ENCODE measurements around the gene COPS9.

- TF ChIP-seq CTCF (conservative IDR thresholded peaks at IDR 0.05; ENCODE audit: low read length) (no peak), EZH2phosphoT487 (IDR thresholded peaks at IDR 0.05; ENCODE audit: borderline replicate concordance) (no peak)
Measured at GRCh38 chr2:240155745-240156390, 19.8 kb upstream of the COPS9 start.
